Hindlimb muscle (tissue), 1 donor: ENCODE measurements around the gene DLL1. TPM values are rescaled to one million over a fixed set of nuclear protein-coding genes. Genes with fewer than 3 reads are reported as not detected.
"Not testable (repeated sequence)": the region's sequence is repeated elsewhere in the genome, so short reads cannot be mapped to it uniquely, and the experiment has no call there.

Experiments used
- DNase-seq: peaks from one replicate; pipeline ENCODE4 v3.0.0-alpha.2; 2013
- polyA plus RNA-seq: library from polyadenylated mRNA; unstranded; fragments of 120-200 nt; gene quantifications from one replicate; pipeline ENCODE4 v1.2.1, GENCODE V29; 2013; ENCODE audit not compliant: insufficient read length

The DLL1 gene
- 21.0 TPM for polyA plus RNA-seq

GRCh38 chr6:170290296-170291128 lies at the start of gene DLL1:
Gene DLL1 (minus strand): TSS chr6:170291078. CDS start chr6:170290139, 939 bp downstream.
- no peak for DNase-seq

- DNase-seq: not testable (repeated sequence)
These were observed 44.3 kb upstream of the DLL1 start for GRCh38 chr6:170335199-170335598.

GRCh38 chr6:170329321-170329720 lies 38.4 kb upstream of the DLL1 start:
- DNase-seq: no peak

- no peak for DNase-seq
These were observed 26.8 kb upstream of the DLL1 start for GRCh38 chr6:170317718-170318117.

- DNase-seq: no peak
These were observed 26.2 kb upstream of the DLL1 start for GRCh38 chr6:170317076-170317475.

GRCh38 chr6:170316071-170316470 lies 25.2 kb upstream of the DLL1 start:
- DNase-seq: no peak

GRCh38 chr6:170314983-170315382 lies 24.1 kb upstream of the DLL1 start:
- no peak for DNase-seq

- DNase-seq: no peak
These were observed 22.9 kb upstream of the DLL1 start for GRCh38 chr6:170313716-170314295.

- DNase-seq: no peak
These were observed 22.0 kb upstream of the DLL1 start for GRCh38 chr6:170312876-170313275.

GRCh38 chr6:170311696-170312095 lies 20.8 kb upstream of the DLL1 start:
- no peak for DNase-seq

- no peak for DNase-seq
These were observed 17.9 kb upstream of the DLL1 start for GRCh38 chr6:170308761-170309160.

- DNase-seq: no peak
These were observed 16.2 kb upstream of the DLL1 start for GRCh38 chr6:170307080-170307545.

- DNase-seq: peak; percentile 99
These were observed 15.6 kb upstream of the DLL1 start, which contains the start of gene FAM120B for GRCh38 chr6:170306324-170307079. Gene FAM120B (plus strand): TSS chr6:170306758. CDS start chr6:170317391, 10,633 bp downstream.

GRCh38 chr6:170305805-170306323 lies 15.0 kb upstream of the DLL1 start:
- DNase-seq: no peak

GRCh38 chr6:170301184-170301583 lies 10.3 kb upstream of the DLL1 start:
- DNase-seq: no peak

GRCh38 chr6:170298688-170299087 lies 7.8 kb upstream of the DLL1 start:
- no peak for DNase-seq

- DNase-seq: no peak
These were observed 6.9 kb upstream of the DLL1 start for GRCh38 chr6:170297576-170298330.

- no peak for DNase-seq
These were observed 6.1 kb upstream of the DLL1 start for GRCh38 chr6:170296746-170297575.

- DNase-seq: no peak
These were observed 5.5 kb upstream of the DLL1 start for GRCh38 chr6:170296423-170296745.

- DNase-seq: no peak
These were observed 4.9 kb upstream of the DLL1 start for GRCh38 chr6:170295510-170296422.
